GM21529 (cell line): Measurements from ENCODE around the gene SLC38A6.

Experiments used
- ATAC-seq: cut with Tn5 transposase; IDR thresholded peaks from one replicate; pipeline ENCODE4 v1.9.1; 2021; ENCODE audit not compliant: unreplicated experiment

The SLC38A6 gene

GRCh38 chr14:60975551-60975950 is 5.5 kb upstream of the SLC38A6 start:
- no peak for ATAC-seq

GRCh38 chr14:60977847-60978246 is 3.2 kb upstream of the SLC38A6 start:
- ATAC-seq, result no peak

- ATAC-seq, result no peak
Measured at GRCh38 chr14:60981633-60982455, 799 bp downstream of the SLC38A6 start.

GRCh38 chr14:60984196-60984595 is 3.2 kb downstream of the SLC38A6 start:
- no peak for ATAC-seq

GRCh38 chr14:60986500-60986899 is 5.5 kb downstream of the SLC38A6 start:
- no peak for ATAC-seq

- no peak for ATAC-seq
Measured at GRCh38 chr14:60989599-60989998, 8.6 kb downstream of the SLC38A6 start.

GRCh38 chr14:60998617-60999016 is 17.6 kb downstream of the SLC38A6 start:
- ATAC-seq, result no peak

- no peak for ATAC-seq
Measured at GRCh38 chr14:60999536-60999935, 18.5 kb downstream of the SLC38A6 start.

- no peak for ATAC-seq
Measured at GRCh38 chr14:61003571-61003970, 22.5 kb downstream of the SLC38A6 start.

- no peak for ATAC-seq
Measured at GRCh38 chr14:61019537-61019936, 38.5 kb downstream of the SLC38A6 start.

GRCh38 chr14:61025251-61026223 is 44.5 kb downstream of the SLC38A6 start:
- ATAC-seq, result peak; percentile 55

- ATAC-seq, result no peak
Measured at GRCh38 chr14:61026526-61026925, 45.5 kb downstream of the SLC38A6 start.

- no peak for ATAC-seq
Measured at GRCh38 chr14:61031026-61031425, 50.0 kb downstream of the SLC38A6 start.

GRCh38 chr14:61033054-61033453 is 52.0 kb downstream of the SLC38A6 start:
- ATAC-seq, result no peak

GRCh38 chr14:61033855-61034254 is 52.8 kb downstream of the SLC38A6 start:
- ATAC-seq, result no peak

GRCh38 chr14:61034416-61035120 is 53.5 kb downstream of the SLC38A6 start:
- peak; percentile 96 for ATAC-seq

GRCh38 chr14:61037215-61037614 is 56.2 kb downstream of the SLC38A6 start:
- ATAC-seq, result no peak

GRCh38 chr14:61041704-61042103 is 60.7 kb downstream of the SLC38A6 start:
- ATAC-seq, result no peak

GRCh38 chr14:61042220-61042619 is 61.2 kb downstream of the SLC38A6 start:
- ATAC-seq, result no peak

- ATAC-seq, result no peak
Measured at GRCh38 chr14:61043506-61043905, 62.5 kb downstream of the SLC38A6 start.

- ATAC-seq, result no peak
Measured at GRCh38 chr14:61047021-61047420, 66.0 kb downstream of the SLC38A6 start.
